Liver (tissue), 9 donors: ENCODE measurements around the gene NBPF11. TPM values are rescaled to one million over a fixed set of nuclear protein-coding genes. Genes with fewer than 3 reads are reported as not detected.
"Not testable (repeated sequence)": the region's sequence is repeated elsewhere in the genome, so short reads cannot be mapped to it uniquely, and the experiment has no call there.

Source experiments
- DNase-seq: peaks from one replicate; pipeline ENCODE4 v3.0.0-alpha.2; 2017; ENCODE audit warnings: low spot score
- H3K27ac ChIP-seq, 2 donors: one replicate each; pipeline ENCODE4 v1.7.0; 2013; ENCODE audit warnings: inconsistent platforms in 2 of 2, low read length in 2 of 2, control low read depth in 1 of 2, low read depth in 1 of 2, mild to moderate bottlenecking in 1 of 2
- H3K27me3 ChIP-seq, 4 donors: one replicate each; pipeline versions ENCODE4 v1.6.1 to v1.7.0; 2013; ENCODE audit warnings: low read length in 3 of 4, inconsistent platforms in 1 of 4, mild to moderate bottlenecking in 1 of 4, moderate library complexity in 1 of 4; ENCODE audit not compliant: control insufficient read depth in 4 of 4, insufficient read depth in 4 of 4
- H3K36me3 ChIP-seq, 4 donors: one replicate each; pipeline versions ENCODE4 v1.6.1 to v1.7.0; 2013; ENCODE audit warnings: low read length in 3 of 4, mild to moderate bottlenecking in 3 of 4, low read depth in 1 of 4, moderate library complexity in 1 of 4; ENCODE audit not compliant: control insufficient read depth in 4 of 4, insufficient read depth in 3 of 4
- H3K4me1 ChIP-seq, 4 donors: one replicate each; pipeline versions ENCODE4 v1.6.1 to v1.7.0; 2013; ENCODE audit warnings: low read length in 3 of 4, mild to moderate bottlenecking in 3 of 4, moderate library complexity in 1 of 4; ENCODE audit not compliant: control insufficient read depth in 4 of 4, insufficient read depth in 4 of 4
- H3K4me3 ChIP-seq, 3 donors: one replicate each; pipeline versions ENCODE4 v1.6.1 to v1.7.0; 2013; ENCODE audit warnings: low read length in 3 of 3, control low read depth in 1 of 3, low read depth in 1 of 3, mild to moderate bottlenecking in 1 of 3
- H3K9ac ChIP-seq, 2 donors: one replicate each; pipeline ENCODE4 v1.7.0; 2013; ENCODE audit warnings: low read length in 2 of 2, mild to moderate bottlenecking in 2 of 2, moderate library complexity in 2 of 2, control low read depth in 1 of 2, low read depth in 1 of 2
- H3K9me3 ChIP-seq, 4 donors: one replicate each; pipeline versions ENCODE4 v1.6.1 to v1.7.0; 2013; ENCODE audit warnings: low read length in 3 of 4; ENCODE audit not compliant: control insufficient read depth in 4 of 4
- FOXA2 ChIP-seq: IDR thresholded peaks from 2 replicates; pipeline ENCODE4 v1.6.1; 2016; ENCODE audit warnings: antibody characterized with exemption
- MAX ChIP-seq: IDR thresholded peaks from 2 replicates; pipeline ENCODE4 v1.6.1; 2016; ENCODE audit warnings: antibody characterized with exemption
- NR2F2 ChIP-seq: IDR thresholded peaks from 2 replicates; pipeline ENCODE4 v1.6.1; 2016; ENCODE audit warnings: antibody characterized with exemption
- REST ChIP-seq: IDR thresholded peaks from 2 replicates; pipeline ENCODE4 v1.6.1; 2016; ENCODE audit warnings: antibody characterized with exemption, mild to moderate bottlenecking
- SP1 ChIP-seq: IDR thresholded peaks from 2 replicates; pipeline ENCODE4 v1.6.1; 2018; ENCODE audit warnings: antibody characterized with exemption, mild to moderate bottlenecking
- ZBTB33 ChIP-seq: IDR thresholded peaks from 2 replicates; pipeline ENCODE4 v1.6.1; 2016; ENCODE audit warnings: antibody characterized with exemption
- WGBS: extraction: QIAGEN DNeasy Blood & Tissue Kit; methylation state at CpG from one replicate; pipeline ENCODE4 v1.1.7; 2013; 5-methylcytosine and 5-hydroxymethylcytosine counted together
- polyA plus RNA-seq, 2 donors: library from polyadenylated mRNA; stranded (reverse) in 1 of 2; unstranded in 1 of 2; fragments of 200-250 nt in 1 of 2; fragments of >200 nt in 1 of 2; fragmentation: Nextera tagmentation in 1 of 2; extraction: Ambion mirVana in 1 of 2; gene quantifications; one replicate each; pipeline versions ENCODE4 v1.2.1 to v1.2.3, GENCODE V29; 2013 to 2015
- total RNA-seq, 2 donors: library from RNA; depleted of rRNA; stranded (reverse); fragments of >200 nt; gene quantifications; one replicate each; pipeline ENCODE4 v1.2.3, GENCODE V29; 2014
- donor health status: healthy.
- donor health status: healthy.
- donor health status: healthy.
- donor health status: healthy.
- donor health status: healthy.

Gene NBPF11
- total and polyA plus RNA-seq, 4 donors: 2.4 to 12.3 (median 5.7) TPM

GRCh38 chr1:148175414-148175813, 23.3 kb upstream of the NBPF11 start:
- H3K4me1 ChIP-seq, H3K4me3 ChIP-seq, H3K36me3 ChIP-seq, H3K9ac ChIP-seq, H3K27ac ChIP-seq, H3K27me3 ChIP-seq, H3K9me3 ChIP-seq, DNase-seq: not testable (repeated sequence)
- 86% methylated on average over 2 of the region's 2 CpGs for WGBS

GRCh38 chr1:148171995-148172394, 19.9 kb upstream of the NBPF11 start:
- not testable (repeated sequence) for H3K4me1 ChIP-seq, H3K9me3 ChIP-seq, H3K9ac ChIP-seq, H3K36me3 ChIP-seq, H3K27me3 ChIP-seq, DNase-seq, H3K27ac ChIP-seq, H3K4me3 ChIP-seq

- Histone ChIP-seq H3K4me1 (no peaks in the 10 kb centered on the region), H3K9me3 (no peaks in the 10 kb centered on the region), H3K27ac (no peak overlapping the region), H3K36me3 (no peaks in the 10 kb centered on the region), H3K9ac (no peak overlapping the region), H3K27me3 (no peaks in the 10 kb centered on the region), H3K4me3 (no peak overlapping the region)
- TF ChIP-seq MAX (no peak), REST (no peak), NR2F2 (no peak), FOXA2 (no peak), SP1 (no peak), ZBTB33 (no peak)
- no peak for DNase-seq
- 79% methylated on average over 4 of the region's 4 CpGs for WGBS
These were observed 14.7 kb upstream of the NBPF11 start for GRCh38 chr1:148166558-148167492.
